ENCODE data around the gene DNASE1. TPM values are rescaled to one million over a fixed set of nuclear protein-coding genes. Genes with fewer than 3 reads are reported as not detected.
"Not testable (repeated sequence)": the region's sequence is repeated elsewhere in the genome, so short reads cannot be mapped to it uniquely, and the experiment has no call there.

The DNASE1 gene
- total and polyA plus RNA-seq, 8 donors = 10.4 to 128 (median 38.2) TPM

GRCh38 chr16:3652373-3653195 is 1.9 kb upstream of the DNASE1 start:
- H3K4me3 ChIP-seq = no peak overlapping the region
- peaks cover 0 to 21% (median 10%) of the 10 kb centered on the region in 4 donors for H3K4me1 ChIP-seq
- H3K36me3 ChIP-seq = peaks cover 25 to 57% (median 53%) of the 10 kb centered on the region in 4 donors
- no peak for TF ChIP-seq POLR2AphosphoS5 (IDR thresholded peaks at IDR 0.05)
- no peaks in the 10 kb centered on the region for H3K27me3 ChIP-seq
- no peak overlapping the region for H3K27ac ChIP-seq
- DNase-seq = peak; percentile 11 to 21
- no peaks in the 10 kb centered on the region for H3K9me3 ChIP-seq
- 83 to 89% (median 86%) methylated on average over 12 to 14 of the region's 14 CpGs for WGBS, 5 donors
- intact Hi-C loops (cut with DNase I; ENCODE audit: low total_unique reads) = no loop called here

- peak overlapping the region in 1 of 4 donors; percentile 14 for H3K4me3 ChIP-seq
These were observed 522 bp downstream of the DNASE1 start for GRCh38 chr16:3655030-3655395.

DNA sequence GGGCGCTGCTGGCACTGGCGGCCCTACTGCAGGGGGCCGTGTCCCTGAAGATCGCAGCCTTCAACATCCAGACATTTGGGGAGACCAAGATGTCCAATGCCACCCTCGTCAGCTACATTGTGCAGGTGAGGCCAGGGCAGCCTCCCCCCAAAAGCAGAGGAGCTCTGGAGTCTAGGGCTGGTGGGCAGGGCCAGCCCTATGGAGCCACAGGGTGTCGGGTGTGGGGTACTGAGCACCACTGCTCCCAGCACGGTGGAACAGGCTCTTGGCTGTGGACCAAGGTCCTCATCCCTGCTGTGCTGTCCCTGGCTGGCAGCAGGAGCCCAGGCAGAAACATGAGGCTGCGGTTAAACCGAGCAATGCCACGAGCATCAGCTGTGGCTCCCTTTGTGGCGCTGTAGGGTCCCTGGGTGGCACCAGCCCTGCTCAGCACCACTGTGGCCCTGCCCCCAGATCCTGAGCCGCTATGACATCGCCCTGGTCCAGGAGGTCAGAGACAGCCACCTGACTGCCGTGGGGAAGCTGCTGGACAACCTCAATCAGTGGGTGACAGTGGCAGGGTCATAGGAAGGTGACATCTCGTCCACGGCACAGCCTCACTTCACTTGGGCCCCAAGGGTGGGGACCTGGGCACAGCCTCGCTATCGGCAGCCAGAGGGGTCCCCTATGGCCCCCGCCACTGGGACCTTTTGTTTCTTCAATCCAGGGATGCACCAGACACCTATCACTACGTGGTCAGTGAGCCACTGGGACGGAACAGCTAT is 1.1 kb downstream of the DNASE1 start:
- no peaks in the 10 kb centered on the region for H3K9me3 ChIP-seq

More at GRCh38 chr16:3655030-3655395, 522 bp downstream of the DNASE1 start:
- H3K27me3 ChIP-seq = no peaks in the 10 kb centered on the region
- intact Hi-C loops (cut with DNase I; ENCODE audit: low total_unique reads) = no loop called here
- WGBS, 5 donors = 61 to 85% (median 71%) methylated on average over 9 to 12 of the region's 12 CpGs
- peak overlapping the region; percentile 36 to 79 (median 66) for H3K27ac ChIP-seq
- peaks cover 38 to 82% (median 77%) of the 10 kb centered on the region in 4 donors for H3K36me3 ChIP-seq
- H3K9me3 ChIP-seq = no peaks in the 10 kb centered on the region
- peaks cover 0 to 21% (median 10%) of the 10 kb centered on the region in 4 donors for H3K4me1 ChIP-seq
- DNase-seq = peak in 1 of 2 donors; percentile 53
- TF ChIP-seq EP300 (IDR thresholded peaks at IDR 0.05) (no peak), POLR2AphosphoS5 (IDR thresholded peaks at IDR 0.05) (no peak), POLR2A (IDR thresholded peaks at IDR 0.05) (no peak)
- TF ChIP-seq, protein P1, sequence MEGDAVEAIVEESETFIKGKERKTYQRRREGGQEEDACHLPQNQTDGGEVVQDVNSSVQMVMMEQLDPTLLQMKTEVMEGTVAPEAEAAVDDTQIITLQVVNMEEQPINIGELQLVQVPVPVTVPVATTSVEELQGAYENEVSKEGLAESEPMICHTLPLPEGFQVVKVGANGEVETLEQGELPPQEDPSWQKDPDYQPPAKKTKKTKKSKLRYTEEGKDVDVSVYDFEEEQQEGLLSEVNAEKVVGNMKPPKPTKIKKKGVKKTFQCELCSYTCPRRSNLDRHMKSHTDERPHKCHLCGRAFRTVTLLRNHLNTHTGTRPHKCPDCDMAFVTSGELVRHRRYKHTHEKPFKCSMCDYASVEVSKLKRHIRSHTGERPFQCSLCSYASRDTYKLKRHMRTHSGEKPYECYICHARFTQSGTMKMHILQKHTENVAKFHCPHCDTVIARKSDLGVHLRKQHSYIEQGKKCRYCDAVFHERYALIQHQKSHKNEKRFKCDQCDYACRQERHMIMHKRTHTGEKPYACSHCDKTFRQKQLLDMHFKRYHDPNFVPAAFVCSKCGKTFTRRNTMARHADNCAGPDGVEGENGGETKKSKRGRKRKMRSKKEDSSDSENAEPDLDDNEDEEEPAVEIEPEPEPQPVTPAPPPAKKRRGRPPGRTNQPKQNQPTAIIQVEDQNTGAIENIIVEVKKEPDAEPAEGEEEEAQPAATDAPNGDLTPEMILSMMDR (IDR thresholded peaks at IDR 0.05) = no peak

GRCh38 chr16:3656160-3656490 is 1.6 kb downstream of the DNASE1 start:
- H3K27ac ChIP-seq = peak overlapping the region; percentile 36 to 79 (median 66)
- H3K4me3 ChIP-seq; intact Hi-C loops (cut with DNase I; ENCODE audit: low total_unique reads); H3K9me3 ChIP-seq; H3K27me3 ChIP-seq: not testable (repeated sequence)
- DNase-seq = peak in 1 of 2 donors; percentile 64
- peaks cover 38 to 86% (median 82%) of the 10 kb centered on the region in 4 donors for H3K36me3 ChIP-seq
- 62 to 92% (median 85%) methylated on average over 2 to 7 of the region's 10 CpGs for WGBS, 5 donors
- peaks cover 0 to 21% (median 10%) of the 10 kb centered on the region in 4 donors for H3K4me1 ChIP-seq

More for the DNA sequence above, 1.1 kb downstream of the DNASE1 start:
- no peak for TF ChIP-seq POLR2AphosphoS5 (IDR thresholded peaks at IDR 0.05)
- TF ChIP-seq, protein P1 (IDR thresholded peaks at IDR 0.05) = no peak
- no peak for TF ChIP-seq EP300 (IDR thresholded peaks at IDR 0.05)
- intact Hi-C loops (cut with DNase I; ENCODE audit: low total_unique reads) = no loop called here
- Histone ChIP-seq H3K27ac (peak overlapping the region; percentile 36 to 79 (median 66)), H3K27me3 (no peaks in the 10 kb centered on the region), H3K36me3 (peaks cover 38 to 86% (median 82%) of the 10 kb centered on the region in 4 donors), H3K4me1 (peaks cover 0 to 21% (median 10%) of the 10 kb centered on the region in 4 donors), H3K4me3 (peak overlapping the region in 1 of 4 donors; percentile 14)
- WGBS, 5 donors = 76 to 96% (median 80%) methylated on average over 5 to 21 of the region's 21 CpGs
- peak in 1 of 2 donors; percentile 47 for DNase-seq

Data from stomach (tissue), 9 donors.